Keratinocyte (primary cell): Measurements from ENCODE around the gene BICD2. TPM values are rescaled to one million over a fixed set of nuclear protein-coding genes. Genes with fewer than 3 reads are reported as not detected.

Source experiments
- DNase-seq: peaks from one replicate; pipeline ENCODE4 v3.0.0-alpha.2; 2011; ENCODE audit warnings: low read depth, missing footprints, low spot score
- FAIRE-seq: peaks from 2 replicates; lab custom pipeline; 2011; peaks lifted over from hg19 to GRCh38; lab: Jason Lieb, UNC
- H2AFZ ChIP-seq: 2 replicates; pipeline ENCODE4 v1.6.0; 2012; ENCODE audit warnings: low read length, control low read depth, inconsistent platforms; ENCODE audit not compliant: control insufficient read depth
- H3K27ac ChIP-seq: 2 replicates; pipeline ENCODE4 v1.5.1; 2011; ENCODE audit warnings: low read length; ENCODE audit not compliant: control insufficient read depth, insufficient read depth
- H3K27me3 ChIP-seq: 3 replicates; pipeline ENCODE4 v1.6.0; 2011; ENCODE audit warnings: low read length; ENCODE audit not compliant: control insufficient read depth, insufficient read depth; ENCODE audit errors: extremely low read depth
- H3K36me3 ChIP-seq, 2 experiments: 2 replicates in 1 of 2; 3 replicates in 1 of 2; pipeline ENCODE4 v1.5.1; 2011; ENCODE audit warnings: low read length in 2 of 2, mild to moderate bottlenecking in 1 of 2; ENCODE audit not compliant: control insufficient read depth in 2 of 2, insufficient read depth in 2 of 2; ENCODE audit errors: extremely low read depth in 1 of 2
- H3K4me1 ChIP-seq: 3 replicates; pipeline ENCODE4 v1.5.1; 2011; ENCODE audit warnings: low read length; ENCODE audit not compliant: control insufficient read depth, insufficient read depth; ENCODE audit errors: extremely low read depth
- H3K4me2 ChIP-seq: 3 replicates; pipeline ENCODE4 v1.6.0; 2011; ENCODE audit warnings: low read depth, low read length; ENCODE audit not compliant: control insufficient read depth, insufficient read depth; ENCODE audit errors: extremely low read depth
- H3K4me3 ChIP-seq, 3 experiments: fragments of 200-600 bp in 1 of 3; sonication (generic) in 1 of 3; 2 replicates in 2 of 3; 3 replicates in 1 of 3; pipeline ENCODE4 v1.5.1; 2011 to 2016; ENCODE audit warnings: low read length in 3 of 3, mild to moderate bottlenecking in 3 of 3, control low read depth in 2 of 3, inconsistent platforms in 1 of 3, low read depth in 1 of 3, mixed read lengths in 1 of 3, mixed run types in 1 of 3, moderate library complexity in 1 of 3; ENCODE audit not compliant: control insufficient read depth in 2 of 3, insufficient read depth in 2 of 3; ENCODE audit errors: extremely low read depth in 1 of 3
- H3K79me2 ChIP-seq: 2 replicates; pipeline ENCODE4 v1.6.0; 2012; ENCODE audit warnings: low read length; ENCODE audit not compliant: control insufficient read depth, insufficient read depth
- H3K9ac ChIP-seq: 3 replicates; pipeline ENCODE4 v1.6.0; 2011; ENCODE audit warnings: low read length; ENCODE audit not compliant: control insufficient read depth, insufficient read depth; ENCODE audit errors: extremely low read depth
- H3K9me1 ChIP-seq: 3 replicates; pipeline ENCODE4 v1.6.0; 2011; ENCODE audit warnings: low read length; ENCODE audit not compliant: control insufficient read depth, insufficient read depth; ENCODE audit errors: extremely low read depth
- H3K9me3 ChIP-seq: 2 replicates; pipeline ENCODE4 v1.5.1; 2012; ENCODE audit warnings: low read depth, low read length; ENCODE audit not compliant: control insufficient read depth
- H4K20me1 ChIP-seq: 3 replicates; pipeline ENCODE4 v1.6.0; 2011; ENCODE audit warnings: low read length; ENCODE audit not compliant: control insufficient read depth, insufficient read depth; ENCODE audit errors: extremely low read depth
- CTCF ChIP-seq, 3 experiments: IDR thresholded peaks in 1 of 3; conservative IDR thresholded peaks in 1 of 3; optimal IDR thresholded peaks in 1 of 3; 2 replicates in 2 of 3; 3 replicates in 1 of 3; pipeline versions ENCODE3 to v1.5.1; 2011; ENCODE audit warnings: low read length in 3 of 3, mild to moderate bottlenecking in 3 of 3, moderate library complexity in 2 of 3, control low read depth in 1 of 3, inconsistent platforms in 1 of 3; ENCODE audit not compliant: insufficient read depth in 2 of 3; ENCODE audit errors: extremely low read depth in 1 of 3
- EZH2 ChIP-seq: IDR thresholded peaks from one replicate; pipeline ENCODE4 v1.6.1; 2012; ENCODE audit warnings: inconsistent platforms, mild to moderate bottlenecking, low read length, moderate library complexity
- dilution Hi-C: fragments of 300-500 bp; cut with MboI; formaldehyde crosslinking; loops from one replicate; pipeline ENCODE4 v1.7.0; 2020; ENCODE audit warnings: low sequenced_read_pairs; ENCODE audit not compliant: extremely low pct_ligation_motif_present
- polyA plus RNA-seq, 5 experiments: library from polyadenylated mRNA; depleted of rRNA in 3 of 5; stranded (reverse) in 3 of 5; stranded (forward) in 1 of 5; unstranded in 1 of 5; fragments of >200 nt; gene quantifications; 1 replicate in 1 of 5; 2 replicates in 3 of 5; 3 replicates in 1 of 5; pipeline versions ENCODE4 v1.2.1 to v1.2.3, GENCODE V29; 2011 to 2012; ENCODE audit warnings: missing spikeins in 2 of 5, low read depth in 1 of 5, low replicate concordance in 1 of 5

BICD2 gene
- polyA plus RNA-seq, 1 donor (not counting 4 experiments of a cell fraction or from before 2014, with no cell fraction given), result 41.9 TPM

DNA sequence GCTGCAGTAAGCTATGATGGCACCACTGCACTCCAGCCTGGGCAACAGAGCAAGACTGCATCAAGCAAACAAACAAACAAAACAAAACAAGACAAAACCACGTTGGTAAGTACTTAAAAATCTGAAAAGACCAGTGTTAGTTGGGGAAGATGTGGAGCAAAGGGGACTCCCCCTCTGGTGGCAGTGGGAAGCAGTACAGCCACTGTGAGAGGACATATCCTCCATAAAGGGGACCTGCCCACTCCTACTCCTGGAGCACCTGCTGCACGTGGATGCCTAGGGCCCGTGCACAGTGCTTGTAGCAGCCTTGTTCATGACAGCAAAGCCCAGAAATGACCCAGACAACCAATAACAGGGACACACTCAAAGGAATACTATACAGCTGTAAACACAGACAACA, 77.7 kb downstream of the BICD2 start:
- no peak overlapping the region for H2AFZ ChIP-seq
- DNase-seq, result no peak
- dilution Hi-C loops, result no loop called here
- no peak overlapping the region for H3K9ac ChIP-seq
- no peak overlapping the region for H3K27ac ChIP-seq
- H3K4me2 ChIP-seq, result no peak overlapping the region
- peak in 1 of 3 experiments; percentile 16 for TF ChIP-seq CTCF (optimal IDR thresholded peaks at IDR 0.05 in 1 of 3, IDR thresholded peaks at IDR 0.05 in 1 of 3, conservative IDR thresholded peaks at IDR 0.05 in 1 of 3; ENCODE audit: extremely low read depth in 1 of 3, insufficient read depth in 2 of 3, low read length in 3 of 3)
- TF ChIP-seq EZH2, result no peak
- H3K27me3 ChIP-seq, result no peaks in the 10 kb centered on the region
- no peaks in the 10 kb centered on the region for H3K79me2 ChIP-seq
- H4K20me1 ChIP-seq, result no peaks in the 10 kb centered on the region
- no peaks in the 10 kb centered on the region for H3K9me3 ChIP-seq
- H3K4me1 ChIP-seq, result peaks cover 1% of the 10 kb centered on the region
- no peaks in the 10 kb centered on the region for H3K9me1 ChIP-seq
- H3K4me3 ChIP-seq, result no peak overlapping the region
- no peak for FAIRE-seq
- H3K36me3 ChIP-seq, result no peaks in the 10 kb centered on the region

GRCh38 chr9:92685022-92685421, 79.6 kb downstream of the BICD2 start:
- H3K36me3 ChIP-seq, result no peaks in the 10 kb centered on the region
- DNase-seq, result no peak
- H3K9me3 ChIP-seq, result no peaks in the 10 kb centered on the region
- no peak for TF ChIP-seq EZH2
- TF ChIP-seq CTCF (optimal IDR thresholded peaks at IDR 0.05 in 1 of 3, IDR thresholded peaks at IDR 0.05 in 1 of 3, conservative IDR thresholded peaks at IDR 0.05 in 1 of 3; ENCODE audit: extremely low read depth in 1 of 3, insufficient read depth in 2 of 3, low read length in 3 of 3), result no peak
- no peak overlapping the region for H3K9ac ChIP-seq
- no peak overlapping the region for H3K4me2 ChIP-seq
- dilution Hi-C loops, result no loop called here
- no peak overlapping the region for H3K4me3 ChIP-seq
- H3K27me3 ChIP-seq, result no peaks in the 10 kb centered on the region
- H2AFZ ChIP-seq, result no peak overlapping the region
- FAIRE-seq, result no peak
- H3K27ac ChIP-seq, result no peak overlapping the region
- no peaks in the 10 kb centered on the region for H4K20me1 ChIP-seq
- peaks cover 21% of the 10 kb centered on the region for H3K4me1 ChIP-seq
- H3K9me1 ChIP-seq, result no peaks in the 10 kb centered on the region
- no peaks in the 10 kb centered on the region for H3K79me2 ChIP-seq
